ENCODE data around the gene ZNF546. TPM values are rescaled to one million over a fixed set of nuclear protein-coding genes. Genes with fewer than 3 reads are reported as not detected.

Gene ZNF546
- total and polyA plus RNA-seq, 2 donors (not counting 3 experiments of a cell fraction or from before 2014, with no cell fraction given): 1.0 to 4.3 TPM

DNA sequence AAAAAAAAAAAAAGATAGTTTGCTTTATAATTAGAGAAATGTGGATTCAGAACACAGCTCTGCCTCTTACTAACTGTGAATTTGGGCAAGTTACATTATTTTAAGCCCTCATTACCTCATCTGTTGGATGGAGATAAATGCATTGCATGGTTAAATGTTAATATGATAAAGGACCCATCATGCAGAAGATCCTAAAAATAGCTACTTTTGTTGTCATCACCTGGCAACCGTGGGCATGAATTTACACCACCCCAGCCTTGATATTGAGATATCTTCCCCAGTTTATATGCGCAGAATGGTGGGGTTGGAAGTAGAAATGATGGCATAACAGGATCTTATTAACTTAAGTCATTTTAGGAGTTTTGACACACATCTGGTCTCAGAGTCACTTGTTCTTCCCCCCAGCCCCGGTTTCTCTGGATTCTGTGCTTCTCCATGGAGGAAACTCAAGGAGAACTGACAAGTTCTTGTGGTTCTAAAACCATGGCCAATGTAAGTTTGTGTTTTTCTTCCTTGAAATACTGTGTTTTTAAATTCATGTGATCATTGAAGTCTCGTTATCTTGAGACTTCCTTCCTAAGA lies 8.9 kb downstream of the ZNF546 start:
- dilution Hi-C loops (cut with MboI; ENCODE audit: extremely low pct_ligation_motif_present, low sequenced_read_pairs) (no loop called here), intact Hi-C loops (cut with micrococcal nuclease) (no loop called here)
- POLR2A ChIA-PET: no interaction called here
- Histone ChIP-seq H3K9me1 (replicated peaks; ENCODE audit: control insufficient read depth, extremely low read depth, insufficient read depth, low read length) (no peaks in the 10 kb centered on the region), H4K20me1 (replicated peaks; ENCODE audit: control insufficient read depth, extremely low read depth, insufficient read depth, low read length) (no peaks in the 10 kb centered on the region), H3K79me2 (ENCODE audit: control insufficient read depth, insufficient read depth, low read length) (no peaks in the 10 kb centered on the region), H3K9me3 (replicated peaks; ENCODE audit: control insufficient read depth, insufficient read depth, low read length) (no peaks in the 10 kb centered on the region), H3K36me3 (ENCODE audit: control insufficient read depth in 2 of 2, extremely low read depth in 1 of 2, insufficient read depth in 2 of 2, low read length in 2 of 2) (peaks cover 0 to 3% of the 10 kb centered on the region in 2 experiments), H3K4me3 (replicated peaks in 1 of 3; ENCODE audit: insufficient read depth in 1 of 3, low read depth in 1 of 3, low read length in 3 of 3) (no peak overlapping the region), H3K27ac (ENCODE audit: insufficient read depth, low read depth, low read length) (peak overlapping the region; percentile 61), H3K4me1 (ENCODE audit: control insufficient read depth, extremely low read depth, insufficient read depth, low read length) (peaks cover 3% of the 10 kb centered on the region), H3K9ac (replicated peaks; ENCODE audit: extremely low read depth, insufficient read depth, low read length) (peak overlapping the region; percentile 8), H3K27me3 (ENCODE audit: control insufficient read depth in 2 of 2, insufficient read depth in 2 of 2, low read length in 2 of 2) (no peaks in the 10 kb centered on the region), H2AFZ (ENCODE audit: low read depth, low read length) (no peak overlapping the region), H3K4me2 (ENCODE audit: insufficient read depth, low read length) (no peak overlapping the region)
- no peak for DNase-seq (ENCODE audit: low read depth, low spot score)
- BruUV-seq (replicated peaks): no TSS peak
- CTCF ChIA-PET: no interaction called here
- TF ChIP-seq POLR2A (IDR thresholded peaks at IDR 0.05; ENCODE audit: low read depth, low read length) (no peak), EZH2 (IDR thresholded peaks at IDR 0.05; ENCODE audit: borderline replicate concordance, low read depth, low read length, severe bottlenecking) (no peak), GATA2 (IDR thresholded peaks at IDR 0.05; ENCODE audit: insufficient read depth, insufficient read length, low read depth, low read length) (no peak)
- FAIRE-seq: peak; percentile 26

DNA sequence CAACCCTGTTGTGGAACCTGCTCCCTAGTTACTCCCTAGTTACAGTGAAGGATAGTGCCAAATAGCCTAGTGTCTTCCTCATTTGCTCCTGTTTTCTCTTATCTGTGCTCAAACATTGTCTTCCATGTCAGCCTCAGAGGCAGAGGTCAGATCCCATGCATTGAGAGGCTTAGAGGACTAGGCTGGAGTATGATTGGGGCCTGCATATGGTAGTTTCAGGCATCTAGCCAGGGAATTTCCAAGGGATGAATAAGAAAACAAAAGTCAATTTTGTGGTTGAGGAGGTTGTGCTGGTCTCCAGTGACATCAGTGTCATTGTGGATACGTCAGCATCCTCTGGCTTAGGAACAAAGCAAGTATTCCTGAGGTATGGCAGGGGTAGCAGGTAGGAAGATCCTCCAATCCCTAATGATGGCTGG lies 9.4 kb downstream of the ZNF546 start:
- no peak overlapping the region for H3K4me3 ChIP-seq (replicated peaks in 1 of 3; ENCODE audit: insufficient read depth in 1 of 3, low read depth in 1 of 3, low read length in 3 of 3)
- no peak overlapping the region for H3K4me2 ChIP-seq (ENCODE audit: insufficient read depth, low read length)
- peaks cover 0 to 3% of the 10 kb centered on the region in 2 experiments for H3K36me3 ChIP-seq (ENCODE audit: control insufficient read depth in 2 of 2, extremely low read depth in 1 of 2, insufficient read depth in 2 of 2, low read length in 2 of 2)
- peak; percentile 95 for DNase-seq (ENCODE audit: low read depth, low spot score)
- no peaks in the 10 kb centered on the region for H3K79me2 ChIP-seq (ENCODE audit: control insufficient read depth, insufficient read depth, low read length)
- H3K27ac ChIP-seq (ENCODE audit: insufficient read depth, low read depth, low read length): peak overlapping the region; percentile 61
- intact Hi-C loops (cut with micrococcal nuclease): no loop called here
- no TSS peak for BruUV-seq (replicated peaks)
- FAIRE-seq: peak; percentile 65
- no peak overlapping the region for H3K9ac ChIP-seq (replicated peaks; ENCODE audit: extremely low read depth, insufficient read depth, low read length)
- ChIA-PET CTCF (no interaction called here), POLR2A (no interaction called here)
- no peaks in the 10 kb centered on the region for H3K27me3 ChIP-seq (ENCODE audit: control insufficient read depth in 2 of 2, insufficient read depth in 2 of 2, low read length in 2 of 2)
- TF ChIP-seq FOS (IDR thresholded peaks at IDR 0.05; ENCODE audit: borderline replicate concordance, insufficient read depth, low read length) (no peak), POLR2A (IDR thresholded peaks at IDR 0.05; ENCODE audit: low read depth, low read length) (no peak), MYC (IDR thresholded peaks at IDR 0.05; ENCODE audit: low read depth, low read length) (no peak), GATA2 (IDR thresholded peaks at IDR 0.05; ENCODE audit: insufficient read depth, insufficient read length, low read depth, low read length) (no peak), JUN (IDR thresholded peaks at IDR 0.05; ENCODE audit: borderline replicate concordance, insufficient read depth, insufficient read length, low read depth) (no peak), EZH2 (IDR thresholded peaks at IDR 0.05; ENCODE audit: borderline replicate concordance, low read depth, low read length, severe bottlenecking) (no peak), POLR2AphosphoS5 (IDR thresholded peaks at IDR 0.05; ENCODE audit: insufficient read depth, low read depth, low read length) (no peak)
- TF ChIP-seq, protein P1, sequence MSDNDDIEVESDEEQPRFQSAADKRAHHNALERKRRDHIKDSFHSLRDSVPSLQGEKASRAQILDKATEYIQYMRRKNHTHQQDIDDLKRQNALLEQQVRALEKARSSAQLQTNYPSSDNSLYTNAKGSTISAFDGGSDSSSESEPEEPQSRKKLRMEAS (IDR thresholded peaks at IDR 0.05; ENCODE audit: insufficient read depth, insufficient read length): no peak
- TF ChIP-seq, protein P2, sequence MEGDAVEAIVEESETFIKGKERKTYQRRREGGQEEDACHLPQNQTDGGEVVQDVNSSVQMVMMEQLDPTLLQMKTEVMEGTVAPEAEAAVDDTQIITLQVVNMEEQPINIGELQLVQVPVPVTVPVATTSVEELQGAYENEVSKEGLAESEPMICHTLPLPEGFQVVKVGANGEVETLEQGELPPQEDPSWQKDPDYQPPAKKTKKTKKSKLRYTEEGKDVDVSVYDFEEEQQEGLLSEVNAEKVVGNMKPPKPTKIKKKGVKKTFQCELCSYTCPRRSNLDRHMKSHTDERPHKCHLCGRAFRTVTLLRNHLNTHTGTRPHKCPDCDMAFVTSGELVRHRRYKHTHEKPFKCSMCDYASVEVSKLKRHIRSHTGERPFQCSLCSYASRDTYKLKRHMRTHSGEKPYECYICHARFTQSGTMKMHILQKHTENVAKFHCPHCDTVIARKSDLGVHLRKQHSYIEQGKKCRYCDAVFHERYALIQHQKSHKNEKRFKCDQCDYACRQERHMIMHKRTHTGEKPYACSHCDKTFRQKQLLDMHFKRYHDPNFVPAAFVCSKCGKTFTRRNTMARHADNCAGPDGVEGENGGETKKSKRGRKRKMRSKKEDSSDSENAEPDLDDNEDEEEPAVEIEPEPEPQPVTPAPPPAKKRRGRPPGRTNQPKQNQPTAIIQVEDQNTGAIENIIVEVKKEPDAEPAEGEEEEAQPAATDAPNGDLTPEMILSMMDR (IDR thresholded peaks at IDR 0.05; ENCODE audit: extremely low read depth in 1 of 2, insufficient read depth in 1 of 2, low read depth in 1 of 2, low read length in 2 of 2): no peak
- H2AFZ ChIP-seq (ENCODE audit: low read depth, low read length): no peak overlapping the region
- no peaks in the 10 kb centered on the region for H3K9me3 ChIP-seq (replicated peaks; ENCODE audit: control insufficient read depth, insufficient read depth, low read length)
- no peaks in the 10 kb centered on the region for H3K9me1 ChIP-seq (replicated peaks; ENCODE audit: control insufficient read depth, extremely low read depth, insufficient read depth, low read length)
- no peaks in the 10 kb centered on the region for H4K20me1 ChIP-seq (replicated peaks; ENCODE audit: control insufficient read depth, extremely low read depth, insufficient read depth, low read length)
- dilution Hi-C loops (cut with MboI; ENCODE audit: extremely low pct_ligation_motif_present, low sequenced_read_pairs): no loop called here
- peaks cover 3% of the 10 kb centered on the region for H3K4me1 ChIP-seq (ENCODE audit: control insufficient read depth, extremely low read depth, insufficient read depth, low read length)

Data from endothelial cell of umbilical vein (primary cell).